GM21576 (cell line): ENCODE measurements around the gene IPO5.
A peak's percentile ranks its signal among the peaks of the same experiment; 100 is the strongest.
"Not testable (repeated sequence)": the region's sequence is repeated elsewhere in the genome, so short reads cannot be mapped to it uniquely, and the experiment has no call there.

Experiments used
- ATAC-seq: cut with Tn5 transposase; IDR thresholded peaks from one replicate; pipeline ENCODE4 v1.9.1; 2021; ENCODE audit warnings: mild to moderate bottlenecking, moderate library complexity; ENCODE audit not compliant: unreplicated experiment

Gene IPO5

GRCh38 chr13:97948041-97948440 is 5.4 kb upstream of the IPO5 start:
- ATAC-seq = no peak

- ATAC-seq = not testable (repeated sequence)
These were observed 4.2 kb upstream of the IPO5 start for GRCh38 chr13:97949316-97949715.

GRCh38 chr13:97951376-97951775 is 2.1 kb upstream of the IPO5 start:
- no peak for ATAC-seq

- ATAC-seq = peak; percentile 76
These were observed 644 bp upstream of the IPO5 start for GRCh38 chr13:97952831-97953230.

- ATAC-seq = no peak
These were observed 7.9 kb downstream of the IPO5 start for GRCh38 chr13:97961340-97961739.

- ATAC-seq = no peak
These were observed 9.4 kb downstream of the IPO5 start for GRCh38 chr13:97962887-97963286.

- no peak for ATAC-seq
These were observed 13.8 kb downstream of the IPO5 start for GRCh38 chr13:97967226-97967625.

GRCh38 chr13:97967948-97968347 is 14.5 kb downstream of the IPO5 start:
- no peak for ATAC-seq

GRCh38 chr13:97971519-97971918 is 18.0 kb downstream of the IPO5 start:
- ATAC-seq = no peak

- no peak for ATAC-seq
These were observed 21.3 kb downstream of the IPO5 start for GRCh38 chr13:97974773-97975172.

- no peak for ATAC-seq
These were observed 21.9 kb downstream of the IPO5 start for GRCh38 chr13:97975280-97975847.

GRCh38 chr13:97975848-97976609 is 22.6 kb downstream of the IPO5 start:
- ATAC-seq = peak; percentile 77

- ATAC-seq = peak; percentile 44
These were observed 23.4 kb downstream of the IPO5 start for GRCh38 chr13:97976610-97977521.

GRCh38 chr13:97977982-97978381 is 24.5 kb downstream of the IPO5 start:
- ATAC-seq = no peak

- ATAC-seq = no peak
These were observed 25.2 kb downstream of the IPO5 start for GRCh38 chr13:97978651-97979050.

- ATAC-seq = no peak
These were observed 25.6 kb downstream of the IPO5 start for GRCh38 chr13:97979051-97979450.

- ATAC-seq = no peak
These were observed 26.1 kb downstream of the IPO5 start for GRCh38 chr13:97979556-97979955.

GRCh38 chr13:97982286-97982685 is 28.8 kb downstream of the IPO5 start:
- ATAC-seq = no peak

- ATAC-seq = peak; percentile 72
These were observed 33.4 kb downstream of the IPO5 start for GRCh38 chr13:97986835-97987234.

- ATAC-seq = no peak
These were observed 46.2 kb downstream of the IPO5 start for GRCh38 chr13:97999653-98000052.

GRCh38 chr13:98004107-98004506 is 50.6 kb downstream of the IPO5 start:
- ATAC-seq = no peak

- ATAC-seq = not testable (repeated sequence)
These were observed 51.5 kb downstream of the IPO5 start for GRCh38 chr13:98004997-98005396.
